PC-3 (cell line): ENCODE results near the gene SPACA4. TPM values are rescaled to one million over a fixed set of nuclear protein-coding genes. Genes with fewer than 3 reads are reported as not detected.

Source experiments
- ATAC-seq: fragments of 200-7000 bp; cut with Tn5 transposase; 2 replicates; pipeline ENCODE4 v1.9.1; 2020; ENCODE audit warnings: mild to moderate bottlenecking, moderate library complexity
- BruUV-seq: library from RNA; stranded (reverse); fragments of 400-500 nt; replicated peaks from 2 replicates; lab custom pipeline; 2021; lab: Mats Ljungman, UMichigan
- CTCF ChIA-PET: fragments of 300-600 bp; sonication (Branson Sonifier 250); formaldehyde crosslinking; loops from one replicate; lab custom pipeline; 2022; ENCODE audit warnings: antibody characterized with exemption; lab: Charles Lee
- POLR2A ChIA-PET: fragments of 300-600 bp; sonication (Branson Sonifier 250); formaldehyde crosslinking; loops from one replicate; lab custom pipeline; 2022; ENCODE audit warnings: antibody characterized with exemption; ENCODE audit not compliant: unreplicated experiment; lab: Charles Lee
- DNase-seq: peaks from one replicate; pipeline ENCODE4 v3.0.0-alpha.2; 2015
- H2AFZ ChIP-seq: fragments of 300-600 bp; sonication (generic); 2 replicates; pipeline ENCODE4 v1.6.0; 2016; ENCODE audit warnings: antibody characterized with exemption, low read length
- H3F3A ChIP-seq: fragments of 300-600 bp; sonication (generic); one replicate; pipeline ENCODE4 v1.6.0; 2017; ENCODE audit warnings: antibody characterized with exemption, low read length, control low read depth, mild to moderate bottlenecking; ENCODE audit not compliant: unreplicated experiment
- H3K27ac ChIP-seq: fragments of 300-600 bp; sonication (generic); 2 replicates; pipeline ENCODE4 v1.5.1; 2016; ENCODE audit warnings: mild to moderate bottlenecking, low read length
- H3K27me3 ChIP-seq: fragments of 300-600 bp; sonication (generic); 2 replicates; pipeline ENCODE4 v1.6.1; 2016; ENCODE audit warnings: low read length, mixed read lengths
- H3K36me3 ChIP-seq: fragments of 300-600 bp; sonication (generic); 2 replicates; pipeline ENCODE4 v1.6.1; 2016; ENCODE audit warnings: low read depth, mixed run types, low read length, mixed read lengths
- H3K4me1 ChIP-seq: fragments of 300-600 bp; sonication (generic); 2 replicates; pipeline ENCODE4 v1.5.1; 2016; ENCODE audit warnings: low read length; ENCODE audit not compliant: insufficient read depth
- H3K4me2 ChIP-seq: fragments of 300-600 bp; sonication (generic); 2 replicates; pipeline ENCODE4 v1.6.0; 2016; ENCODE audit warnings: low read length
- H3K4me3 ChIP-seq: fragments of 300-600 bp; sonication (generic); 2 replicates; pipeline ENCODE4 v1.5.1; 2016; ENCODE audit warnings: mild to moderate bottlenecking, low read length, mixed read lengths
- H3K79me2 ChIP-seq: fragments of 300-600 bp; sonication (generic); 2 replicates; pipeline ENCODE4 v1.6.1; 2017; ENCODE audit warnings: low read length, mixed read lengths
- H3K9ac ChIP-seq: fragments of 300-600 bp; sonication (generic); 2 replicates; pipeline ENCODE4 v1.6.0; 2016; ENCODE audit warnings: mild to moderate bottlenecking, low read length
- H3K9me2 ChIP-seq: fragments of 300-600 bp; sonication (generic); replicated peaks from 2 replicates; pipeline ENCODE4 v1.6.1; 2016; ENCODE audit warnings: mixed run types, low read length, mixed read lengths
- H3K9me3 ChIP-seq: fragments of 300-600 bp; sonication (generic); 2 replicates; pipeline ENCODE4 v1.6.1; 2016; ENCODE audit warnings: low read length, mixed read lengths
- H4K20me1 ChIP-seq: fragments of 300-600 bp; sonication (generic); 2 replicates; pipeline ENCODE4 v1.6.1; 2016; ENCODE audit warnings: low read length, mixed read lengths
- EZH2 ChIP-seq: fragments of 300-600 bp; sonication (generic); IDR thresholded peaks from one replicate; pipeline ENCODE4 v1.6.1; 2017; ENCODE audit warnings: antibody characterized with exemption, mild to moderate bottlenecking, low read length; ENCODE audit not compliant: unreplicated experiment
- EZH2phosphoT487 ChIP-seq: fragments of 300-600 bp; sonication (generic); IDR thresholded peaks from 2 replicates; pipeline ENCODE4 v1.6.1; 2018; ENCODE audit warnings: mild to moderate bottlenecking, antibody characterized with exemption, low read length, borderline replicate concordance
- intact Hi-C: fragments of 100-400 bp; cut with micrococcal nuclease; formaldehyde crosslinking; loops from 2 replicates; pipeline ENCODE4 v1.9.0; 2023
- total RNA-seq: library from RNA; depleted of rRNA; stranded (reverse); fragments of >200 nt; gene quantifications from 2 replicates; pipeline ENCODE4 v1.2.3, GENCODE V29; 2014
- TF ChIP-seq, protein P1 (sequence below): fragments of 300-600 bp; sonication (generic); conservative IDR thresholded peaks from 2 replicates; pipeline ENCODE4 v1.5.1; 2017; ENCODE audit warnings: antibody characterized with exemption, low read depth, mild to moderate bottlenecking, low read length

Gene SPACA4
- total RNA-seq, 1 experiment from 2014 or later, result not detected

DNA sequence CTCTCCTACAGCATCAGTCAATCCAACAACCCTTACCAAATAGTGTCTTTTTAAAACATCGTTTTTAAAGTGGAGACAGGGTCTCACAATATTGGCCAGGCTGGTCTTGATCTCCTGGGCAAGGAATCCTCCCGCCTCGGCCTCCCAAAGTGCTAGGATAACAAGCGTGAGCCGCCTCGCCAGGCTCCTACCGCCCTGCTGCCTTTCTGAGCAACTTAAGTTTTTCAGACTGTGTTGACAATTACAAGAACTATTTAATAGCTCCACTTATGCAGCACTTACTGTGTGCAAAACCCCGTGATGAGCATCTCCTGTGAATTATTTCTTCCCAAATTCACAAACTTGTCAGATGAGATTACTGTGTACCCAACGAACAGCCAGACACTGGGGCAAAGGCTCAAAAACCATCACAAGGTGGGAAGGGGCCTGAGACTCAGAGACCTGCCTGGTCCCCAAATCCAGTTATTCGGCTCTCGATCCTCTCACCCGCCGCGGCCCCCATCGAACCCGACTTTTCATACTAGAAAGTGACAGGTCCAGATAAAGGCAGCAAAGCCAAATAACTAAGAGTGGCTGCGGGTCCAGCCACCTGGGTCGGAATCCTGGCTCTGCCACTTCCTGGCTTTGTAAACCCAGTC, 11.9 kb downstream of the SPACA4 start:
- Histone ChIP-seq H3K4me3 (peak overlapping the region; percentile 100), H3K4me1 (peaks cover 27% of the 10 kb centered on the region), H3K9me3 (no peaks in the 10 kb centered on the region), H3K9me2 (no peaks in the 10 kb centered on the region), H3K27ac (peak overlapping the region; percentile 44), H3K36me3 (peaks cover 35% of the 10 kb centered on the region), H3K9ac (peak overlapping the region; percentile 99), H3K27me3 (no peaks in the 10 kb centered on the region), H3K4me2 (peak overlapping the region; percentile 98), H3K79me2 (peaks cover 42% of the 10 kb centered on the region), H4K20me1 (peaks cover 32% of the 10 kb centered on the region), H3F3A (no peaks in the 10 kb centered on the region), H2AFZ (no peak overlapping the region)
- TF ChIP-seq EZH2, result no peak
- TF ChIP-seq, protein P1, sequence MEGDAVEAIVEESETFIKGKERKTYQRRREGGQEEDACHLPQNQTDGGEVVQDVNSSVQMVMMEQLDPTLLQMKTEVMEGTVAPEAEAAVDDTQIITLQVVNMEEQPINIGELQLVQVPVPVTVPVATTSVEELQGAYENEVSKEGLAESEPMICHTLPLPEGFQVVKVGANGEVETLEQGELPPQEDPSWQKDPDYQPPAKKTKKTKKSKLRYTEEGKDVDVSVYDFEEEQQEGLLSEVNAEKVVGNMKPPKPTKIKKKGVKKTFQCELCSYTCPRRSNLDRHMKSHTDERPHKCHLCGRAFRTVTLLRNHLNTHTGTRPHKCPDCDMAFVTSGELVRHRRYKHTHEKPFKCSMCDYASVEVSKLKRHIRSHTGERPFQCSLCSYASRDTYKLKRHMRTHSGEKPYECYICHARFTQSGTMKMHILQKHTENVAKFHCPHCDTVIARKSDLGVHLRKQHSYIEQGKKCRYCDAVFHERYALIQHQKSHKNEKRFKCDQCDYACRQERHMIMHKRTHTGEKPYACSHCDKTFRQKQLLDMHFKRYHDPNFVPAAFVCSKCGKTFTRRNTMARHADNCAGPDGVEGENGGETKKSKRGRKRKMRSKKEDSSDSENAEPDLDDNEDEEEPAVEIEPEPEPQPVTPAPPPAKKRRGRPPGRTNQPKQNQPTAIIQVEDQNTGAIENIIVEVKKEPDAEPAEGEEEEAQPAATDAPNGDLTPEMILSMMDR, result no peak
- ChIA-PET CTCF (interaction anchor here (0.6 kb wide), 1 partner anchor 55 kb away, joined by 3 read pairs; no protein-coding TSS in a partner anchor), POLR2A (interaction anchor here (0.5 to 0.6 kb wide), 2 partner anchors 25 to 307 kb away, joined by 5 to 9 read pairs; no protein-coding TSS in a partner anchor)
- intact Hi-C loops, result no loop called here
- DNase-seq (no peak), ATAC-seq (no peak)
- TSS peak; percentile 79 for BruUV-seq

GRCh38 chr19:48618916-48619691, 12.6 kb downstream of the SPACA4 start, which contains the start of the genes RPL18 and SPHK2:
Gene RPL18 (minus strand): TSS chr19:48619178. CDS start chr19:48619143, 35 bp downstream.
Gene SPHK2 (plus strand): TSS chr19:48619506. CDS start chr19:48620515, 1,009 bp downstream.
- Histone ChIP-seq H3K27ac (peak within 1 kb of the TSS; percentile 47), H4K20me1 (peaks cover 32% of the 10 kb centered on the region), H3K9ac (peak within 1 kb of the TSS; percentile 99), H3K9me2 (no peaks in the 10 kb centered on the region), H3K9me3 (no peaks in the 10 kb centered on the region), H3K36me3 (peaks cover 35% of the 10 kb centered on the region), H3K79me2 (peaks cover 42% of the 10 kb centered on the region), H3K4me3 (peak within 1 kb of the TSS; percentile 100), H3K4me1 (peaks cover 27% of the 10 kb centered on the region), H2AFZ (peak within 1 kb of the TSS; percentile 87), H3F3A (no peaks in the 10 kb centered on the region), H3K27me3 (no peaks in the 10 kb centered on the region), H3K4me2 (peak within 1 kb of the TSS; percentile 98)
- intact Hi-C loops, result loop anchor here (1.0 kb wide), 1 partner anchor 18 kb away; the partner anchor contains the start of gene DBP
- no TSS peak for BruUV-seq
- POLR2A ChIA-PET, result interaction anchor here (0.5 to 0.6 kb wide), 7 partner anchors 14 to 1301 kb away, joined by 3 to 9 read pairs (median 5); no protein-coding TSS in a partner anchor
- ATAC-seq (peak; percentile 91), DNase-seq (peak; percentile 96)
- CTCF ChIA-PET, result interaction anchor here (0.6 kb wide), 1 partner anchor 56 kb away, joined by 3 read pairs; no protein-coding TSS in a partner anchor
- TF ChIP-seq, protein P1, result no peak
- TF ChIP-seq EZH2phosphoT487, result no peak
- TF ChIP-seq EZH2, result no peak
